HG02623 (cell line): ENCODE results near the gene ZNF804B.

Source experiments
- ATAC-seq: cut with Tn5 transposase; IDR thresholded peaks from one replicate; pipeline ENCODE4 v1.9.1; 2021; ENCODE audit warnings: moderate library complexity; ENCODE audit not compliant: unreplicated experiment

ZNF804B gene

DNA sequence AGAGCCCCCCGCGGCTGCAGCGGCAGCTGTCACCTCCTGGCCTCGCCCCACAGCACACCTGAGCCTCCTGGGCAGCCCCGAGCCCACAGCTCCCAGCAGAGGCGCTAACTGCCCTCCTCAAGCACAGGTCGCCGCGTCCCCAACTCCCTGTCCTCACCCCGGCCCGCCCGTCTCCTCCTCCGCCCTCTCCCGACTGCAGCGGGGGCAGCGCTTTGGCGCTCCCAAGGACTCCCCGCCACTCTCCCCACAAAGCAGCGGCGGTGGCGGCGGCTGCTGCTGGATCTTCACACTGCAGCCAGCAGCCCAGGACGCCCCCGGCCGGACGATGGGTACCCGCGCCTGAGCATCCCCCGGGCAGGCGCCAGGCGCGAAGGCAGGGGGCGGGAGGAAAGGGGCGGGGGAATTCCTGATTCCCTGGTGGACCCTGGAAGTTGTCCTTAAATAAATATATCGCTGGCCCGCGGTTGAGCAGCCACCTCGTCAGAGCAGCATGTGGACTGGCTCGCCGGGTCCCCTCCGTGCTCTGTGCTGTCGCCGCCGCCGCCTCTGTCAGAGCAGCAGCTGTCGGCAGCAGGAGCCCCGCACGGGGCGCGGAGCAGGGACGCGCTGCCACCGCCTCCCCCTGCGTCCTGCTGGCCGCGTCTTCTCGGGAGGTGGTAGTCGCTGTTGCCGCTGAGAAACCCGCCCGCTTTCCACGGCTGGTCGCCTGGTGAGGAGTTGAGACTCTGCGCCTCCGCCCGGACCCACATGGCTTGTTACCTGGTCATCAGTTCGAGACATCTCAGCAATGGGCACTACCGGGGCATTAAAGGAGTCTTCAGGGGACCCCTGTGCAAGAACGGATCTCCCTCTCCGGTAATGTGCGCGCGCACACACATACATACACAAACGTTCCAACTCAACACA, at the start of gene ZNF804B:
TSS of gene ZNF804B (plus strand) at position 471 of the 906 bp plus-strand sequence. CDS start at position 748, 277 bp downstream.
- ATAC-seq, result no peak

DNA sequence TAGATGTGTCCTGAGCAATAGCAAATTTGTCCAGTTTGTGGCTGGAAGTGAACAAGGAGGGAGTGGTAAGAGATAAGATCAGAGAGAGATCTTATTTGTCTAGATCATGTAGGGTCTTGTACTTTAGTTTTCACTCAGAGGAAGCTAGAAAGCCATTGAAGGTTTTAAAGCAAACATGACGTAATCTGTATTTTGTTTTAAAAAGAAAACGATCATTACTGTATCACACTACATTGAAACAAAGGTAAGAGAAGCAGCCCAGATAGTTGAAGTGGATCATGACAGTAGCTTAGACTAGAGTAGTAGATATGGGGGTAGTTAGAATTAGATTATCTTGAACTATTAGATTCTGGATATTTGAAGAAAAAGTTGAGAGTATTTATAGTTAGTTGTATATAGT, 23.6 kb upstream of the ZNF804B start:
- ATAC-seq, result no peak

DNA sequence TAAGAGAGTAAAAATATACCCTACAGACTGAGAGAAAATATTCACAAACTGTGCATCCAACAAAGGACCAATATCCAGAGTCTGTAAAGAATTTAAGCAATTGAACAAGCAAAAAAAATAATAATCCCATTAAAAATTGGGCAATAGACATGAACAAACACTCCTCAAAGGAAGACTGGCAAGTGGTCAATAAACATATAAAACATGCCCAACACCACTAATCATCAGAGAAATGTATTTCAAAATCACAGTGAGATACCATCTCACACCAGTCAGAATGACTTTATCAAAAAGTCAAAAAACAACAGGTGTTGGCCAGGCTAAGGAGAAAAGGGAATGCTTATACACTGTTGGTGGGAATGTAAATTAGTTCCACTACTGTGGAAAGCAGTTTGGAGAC, 21.9 kb upstream of the ZNF804B start:
- ATAC-seq, result no peak

DNA sequence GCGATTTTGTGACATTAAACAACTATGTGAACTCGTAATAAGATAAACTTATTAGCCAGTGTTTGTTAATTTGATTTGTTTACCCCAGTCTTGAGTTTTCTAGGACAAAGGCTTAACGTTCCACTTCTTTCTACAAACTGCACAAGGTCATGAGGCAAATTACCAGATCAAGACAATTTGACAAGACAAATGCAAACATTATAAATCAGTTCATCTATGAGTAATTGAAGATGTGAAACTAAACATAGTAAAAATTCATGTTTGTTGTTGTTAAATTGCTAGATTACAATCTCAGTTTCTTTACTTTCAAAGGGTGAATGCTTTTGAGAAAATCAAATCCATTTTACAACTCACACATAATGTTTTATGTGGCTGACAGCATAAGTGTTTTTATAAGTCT, 13.4 kb upstream of the ZNF804B start:
- ATAC-seq, result no peak

DNA sequence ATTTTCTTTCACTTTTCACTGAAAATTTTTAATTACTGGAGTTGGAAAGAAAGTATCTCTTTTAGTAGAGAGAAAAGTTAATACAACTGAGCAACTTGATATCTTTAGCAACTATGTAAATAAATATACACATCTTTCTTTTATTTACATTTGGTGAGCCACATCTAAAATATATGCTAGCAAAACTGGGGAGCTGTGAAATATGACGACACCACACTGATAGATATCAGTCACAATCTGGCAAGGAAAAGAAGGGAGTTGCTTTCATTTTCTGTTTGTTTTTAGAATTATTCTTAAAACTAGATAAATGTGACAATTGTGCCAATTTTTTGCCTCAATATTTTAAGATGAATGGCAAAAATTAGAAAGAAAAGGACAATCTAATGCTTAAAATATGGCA, 2.7 kb upstream of the ZNF804B start:
- ATAC-seq, result no peak

DNA sequence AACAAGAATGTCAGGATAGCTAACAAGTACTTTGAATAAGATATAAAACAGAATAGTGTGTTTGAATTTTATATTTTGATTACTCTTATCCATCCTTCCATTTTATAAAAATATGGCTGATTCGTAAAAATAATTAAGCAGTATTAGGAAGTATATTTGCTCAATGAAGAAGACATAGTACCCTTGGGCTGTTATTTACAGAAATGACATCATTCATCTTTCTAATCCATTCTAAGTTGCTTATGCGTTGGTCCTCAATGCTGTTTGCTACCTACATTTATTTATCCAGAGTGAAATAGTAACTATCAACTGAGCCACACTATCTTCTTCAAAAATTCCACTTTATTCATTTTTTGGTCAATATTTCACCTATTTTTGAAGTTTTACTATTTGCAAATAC, 2.1 kb upstream of the ZNF804B start:
- ATAC-seq, result no peak

DNA sequence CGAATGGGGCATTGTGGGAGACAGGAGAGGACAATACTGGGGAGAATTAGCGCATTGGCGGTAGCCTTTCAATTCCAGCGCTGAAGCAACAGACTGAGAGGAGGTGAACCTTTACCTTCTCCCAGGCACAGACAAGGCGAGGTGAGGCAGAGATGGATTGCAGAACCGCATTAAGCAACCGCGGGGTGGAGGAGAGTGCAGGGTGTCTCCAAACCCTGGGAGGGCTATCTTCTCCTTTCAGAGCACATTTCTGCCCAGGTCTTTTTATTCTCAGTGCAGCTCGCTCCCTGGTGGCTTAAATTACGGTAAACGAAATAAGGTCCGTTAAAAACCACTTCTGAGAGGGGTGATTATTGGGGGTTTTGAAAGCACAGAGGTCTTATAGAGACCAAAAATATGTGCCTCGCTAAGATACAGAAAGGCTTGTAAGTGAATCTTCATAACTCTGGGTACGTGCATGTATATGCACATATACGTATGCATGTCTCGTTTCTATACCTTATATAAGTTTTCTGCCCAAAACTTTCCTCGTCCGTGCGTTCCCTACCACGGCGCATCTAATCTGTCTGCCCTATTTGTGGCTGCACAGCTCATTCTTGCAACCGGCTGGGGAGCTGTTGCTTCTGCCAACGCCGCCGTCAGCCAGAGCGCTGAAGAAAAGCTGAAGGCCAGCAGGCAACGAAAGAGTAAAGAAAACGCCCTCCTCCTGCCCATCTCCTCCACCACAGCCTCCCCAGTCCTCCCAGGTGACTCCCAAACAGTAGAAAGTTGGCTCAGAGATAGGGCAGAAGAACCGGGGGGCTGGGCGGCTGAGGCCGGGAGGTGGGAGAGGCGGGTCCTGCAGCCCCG, 895 bp upstream of the ZNF804B start:
- ATAC-seq, result no peak

DNA sequence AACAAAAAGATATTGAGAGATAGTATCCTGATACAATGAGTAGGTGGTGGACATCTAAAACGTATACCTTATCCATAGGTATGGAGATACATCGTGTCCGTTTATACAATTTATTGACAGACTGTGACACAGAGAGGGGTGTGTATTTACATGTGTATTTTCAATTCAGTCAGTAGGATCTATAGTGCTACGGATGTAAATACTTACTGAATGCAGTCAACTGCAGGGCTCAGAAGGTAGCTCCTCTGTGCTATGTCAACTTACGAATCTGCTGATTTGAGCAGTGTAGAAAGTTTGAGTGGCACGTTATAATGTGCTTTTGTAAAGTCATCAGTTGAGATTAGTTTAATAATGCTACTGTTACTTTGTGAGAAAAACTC, 626 bp downstream of the ZNF804B start:
- no peak for ATAC-seq

DNA sequence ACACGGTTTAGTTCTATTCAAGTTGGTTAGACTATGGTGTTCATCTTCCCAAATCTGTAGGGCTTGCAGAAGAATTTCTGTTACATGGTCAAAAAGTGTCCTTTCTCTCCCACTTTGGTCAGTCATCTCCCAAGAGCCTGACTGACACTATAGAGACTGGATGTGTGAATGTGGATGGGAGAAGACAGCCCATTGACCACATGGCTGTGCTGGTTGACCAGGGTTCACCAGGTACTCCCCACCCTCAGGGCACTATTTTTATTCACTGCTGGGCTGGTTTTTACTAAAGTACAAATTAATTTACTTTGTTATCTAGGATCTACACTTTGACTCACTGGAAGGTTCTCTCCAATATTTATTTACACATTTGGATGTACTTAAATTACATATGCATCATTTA, 2.3 kb downstream of the ZNF804B start:
- no peak for ATAC-seq

DNA sequence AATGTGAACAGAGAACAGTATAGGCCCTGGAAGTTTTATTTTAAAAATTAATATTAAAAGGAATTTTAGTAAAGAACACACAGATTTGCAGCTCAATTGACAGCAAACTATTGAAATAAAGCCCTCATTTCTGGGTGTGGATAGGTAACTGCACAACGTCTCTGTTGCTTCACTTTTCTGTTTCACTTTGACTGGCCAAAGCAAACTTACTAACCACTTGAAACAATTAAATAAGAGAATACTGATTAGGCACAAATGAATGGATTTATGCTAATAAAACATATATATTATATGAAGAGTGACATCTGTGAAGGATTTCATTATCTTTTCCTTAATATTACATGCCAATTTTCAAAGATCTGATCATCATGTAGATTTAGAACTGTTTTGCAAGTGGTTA, 11.9 kb downstream of the ZNF804B start:
- peak; percentile 62 for ATAC-seq

DNA sequence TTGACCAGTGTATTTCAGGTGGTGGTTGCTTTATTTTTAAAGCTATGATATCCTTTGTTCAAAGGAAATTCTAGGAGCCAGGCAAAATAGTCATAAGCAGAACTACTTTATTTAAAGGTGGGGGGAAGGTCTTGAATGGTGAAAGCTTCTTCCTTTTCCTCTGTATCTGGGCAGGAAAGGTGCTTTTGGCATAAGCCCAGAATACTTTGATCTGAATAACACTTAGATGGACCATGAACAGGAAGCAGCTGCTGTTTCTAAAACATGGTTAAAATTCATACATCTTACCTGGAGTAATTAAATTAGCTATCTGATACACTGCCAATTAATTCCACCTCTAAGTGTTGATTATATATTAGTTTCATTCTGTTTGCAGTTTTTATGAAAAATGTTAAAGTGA, 13.3 kb downstream of the ZNF804B start:
- no peak for ATAC-seq

DNA sequence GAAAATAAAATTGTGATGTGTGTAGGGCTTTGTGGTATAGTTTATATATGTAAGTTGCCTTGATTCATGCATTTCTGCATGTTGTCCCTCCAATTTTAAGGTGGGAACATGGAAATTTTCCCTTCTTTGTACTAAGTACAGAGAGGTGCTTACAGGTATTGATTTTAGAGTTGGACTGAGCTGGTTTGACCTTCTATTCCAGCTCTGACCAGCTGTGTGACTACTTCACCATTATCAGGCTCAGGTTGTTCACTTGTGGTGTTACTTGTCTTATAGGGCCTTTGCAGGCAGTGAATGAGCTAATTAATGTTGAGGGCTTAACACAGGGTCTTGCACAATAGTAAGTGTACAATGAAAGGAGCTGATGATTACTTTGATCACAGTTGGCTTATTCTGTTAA, 16.3 kb downstream of the ZNF804B start:
- ATAC-seq, result no peak

DNA sequence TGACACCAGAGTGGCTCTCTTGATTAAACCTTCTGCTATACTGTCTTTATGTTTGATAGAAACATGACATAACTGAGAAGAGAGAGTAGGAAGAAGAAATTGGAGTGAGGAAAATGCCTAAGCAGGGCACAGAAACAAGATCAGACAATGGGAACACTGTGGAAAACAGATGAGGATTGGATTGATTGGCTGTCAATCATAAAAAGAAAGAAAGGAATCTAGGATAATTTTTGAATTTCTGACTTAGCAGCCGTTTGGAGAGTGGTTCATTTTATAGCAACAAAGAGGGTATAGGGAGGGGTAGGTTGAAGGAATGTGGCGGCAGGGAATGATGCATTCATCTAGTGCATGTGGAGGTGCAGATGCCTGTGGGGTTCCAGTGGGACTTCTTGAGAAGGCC, 28.3 kb downstream of the ZNF804B start:
- ATAC-seq, result no peak

DNA sequence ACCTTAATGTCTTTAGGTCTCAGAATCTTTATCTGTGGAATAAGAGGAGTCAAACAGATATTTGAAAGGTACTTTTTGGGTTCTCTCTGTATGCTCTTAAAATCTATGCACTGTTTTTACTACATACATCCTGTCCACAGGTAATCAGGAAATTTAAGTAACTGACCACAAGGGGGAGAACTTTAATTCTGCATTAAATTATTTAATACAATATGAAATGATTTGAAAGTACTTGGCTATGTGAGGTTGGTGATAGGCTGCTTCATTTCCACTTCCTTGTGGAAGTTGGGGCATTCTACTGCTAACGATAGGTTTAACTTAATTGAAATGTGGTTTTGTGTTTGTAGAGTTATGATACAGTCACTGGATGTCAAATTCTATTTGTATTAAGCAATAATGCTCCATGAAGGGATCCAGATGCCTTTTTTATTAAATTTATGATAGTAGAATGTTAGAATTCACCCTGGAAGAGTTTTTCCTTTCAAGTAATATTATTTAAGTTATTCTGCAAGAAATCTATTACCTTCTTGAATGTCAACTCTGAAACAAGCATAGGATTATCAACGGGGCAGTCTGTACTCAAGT, 30.1 kb downstream of the ZNF804B start:
- no peak for ATAC-seq

DNA sequence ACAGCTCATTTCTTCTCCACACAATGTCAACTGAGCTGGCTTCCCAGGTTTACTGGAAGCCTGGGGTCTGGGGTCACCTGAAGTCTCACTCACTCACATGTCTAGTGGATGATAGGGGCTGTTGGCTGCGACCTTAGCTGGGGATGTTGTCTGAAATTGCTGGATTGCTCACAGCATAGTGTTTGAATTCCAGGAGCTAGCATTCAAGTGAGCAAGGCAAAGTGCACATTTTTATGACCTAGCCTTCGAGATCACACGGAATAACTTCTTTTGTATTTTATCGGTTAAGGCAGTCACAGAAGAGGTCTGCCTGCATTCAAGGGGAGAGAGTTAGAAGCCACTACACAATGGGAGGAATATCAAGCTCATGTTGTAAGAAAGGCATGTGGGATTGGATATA, 32.4 kb downstream of the ZNF804B start:
- ATAC-seq, result no peak

DNA sequence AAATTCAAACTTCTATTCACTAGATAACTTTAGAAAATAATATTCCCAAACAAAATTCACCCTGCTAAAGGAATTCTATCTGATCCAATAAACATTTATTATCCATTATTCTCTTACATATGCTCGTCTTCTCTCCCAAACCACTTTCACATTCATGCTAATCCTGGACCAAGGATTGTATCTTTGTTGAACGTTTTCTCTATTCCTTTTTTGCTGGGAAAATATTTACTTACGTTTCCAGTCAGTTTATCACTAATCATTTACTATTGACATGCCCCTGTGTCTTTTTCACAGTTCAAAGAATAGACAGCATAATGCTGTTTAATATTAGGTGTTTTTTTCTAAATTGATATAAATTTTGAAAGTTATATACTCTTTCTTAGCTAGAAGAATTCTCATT, 32.9 kb downstream of the ZNF804B start:
- no peak for ATAC-seq

DNA sequence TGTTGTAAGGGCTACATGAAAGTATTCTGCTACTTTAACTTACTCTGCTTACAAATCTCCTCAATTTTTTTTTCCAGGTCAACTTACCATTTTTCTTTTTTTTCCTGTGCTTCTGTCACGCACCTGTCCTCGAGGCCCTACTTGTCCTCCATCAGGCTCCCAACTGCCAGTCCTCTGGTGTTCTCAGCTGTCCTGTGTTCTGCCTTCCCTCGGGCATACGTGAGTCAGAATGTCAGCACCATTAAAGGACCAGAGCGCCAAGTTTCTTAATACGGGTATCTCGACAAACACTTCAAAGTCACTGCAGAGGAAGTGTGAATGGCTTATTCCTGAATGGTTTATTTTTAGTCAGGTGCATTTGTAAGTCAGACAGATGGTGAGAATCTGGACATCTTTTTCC, 36.1 kb downstream of the ZNF804B start, which contains the start of gene TEX47:
TSS of gene TEX47 (minus strand) at position 185 of the 400 bp plus-strand sequence. CDS start 795 bp downstream, outside the sequence.
- no peak for ATAC-seq

DNA sequence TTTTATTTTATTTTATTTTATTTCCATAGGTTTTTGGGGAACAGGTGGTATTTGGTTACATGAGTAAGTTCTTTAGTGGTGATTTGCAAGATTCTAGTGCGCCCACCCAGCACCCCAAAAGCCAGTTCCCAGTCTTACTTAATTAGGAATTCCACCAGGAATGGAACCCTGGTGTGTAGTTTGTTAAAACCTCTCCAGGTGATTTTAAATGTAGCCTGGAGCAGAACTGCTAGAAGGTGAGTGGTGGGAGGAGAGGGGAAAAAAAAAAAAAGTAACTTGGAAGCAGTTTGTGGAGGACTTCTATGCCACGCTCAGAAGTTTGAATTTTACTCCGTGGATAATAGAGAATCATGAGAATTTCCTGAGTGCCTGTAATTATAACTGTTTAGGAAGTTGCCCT, 41.5 kb downstream of the ZNF804B start:
- ATAC-seq, result no peak

DNA sequence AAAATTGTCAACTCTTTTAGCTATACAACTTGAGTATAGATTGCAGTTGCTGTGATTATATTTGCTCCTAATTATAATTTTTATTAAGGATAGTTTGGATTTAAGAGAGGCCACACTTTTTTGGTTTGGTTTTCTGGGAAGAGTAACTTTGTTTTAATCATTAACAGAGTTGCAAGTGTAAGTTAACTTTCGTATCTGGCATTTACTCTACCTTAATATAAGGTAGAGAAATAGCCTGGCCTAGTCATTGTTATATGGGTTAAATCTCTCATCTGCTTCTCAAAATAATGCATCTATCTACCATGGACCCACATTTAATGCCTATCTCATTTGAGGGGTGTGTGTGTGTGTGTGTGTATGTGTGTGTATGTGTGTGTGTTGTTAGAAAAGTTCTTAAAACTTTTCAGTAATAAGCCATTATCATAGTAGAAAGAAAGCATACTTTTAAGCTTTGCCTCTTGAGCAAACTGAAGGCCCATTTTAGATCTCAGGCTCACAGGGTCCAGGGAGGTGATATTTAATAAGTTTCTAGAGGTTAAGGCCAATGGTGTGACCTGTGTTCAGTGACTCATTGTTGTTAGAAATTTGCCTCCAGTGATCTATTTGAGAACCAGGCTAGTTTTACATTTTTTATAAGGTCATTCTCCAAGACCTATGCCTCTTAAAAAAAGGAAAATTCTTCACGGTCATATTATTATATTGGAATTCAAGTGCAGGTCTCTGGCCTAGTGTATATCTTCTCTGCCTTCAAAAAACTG, 47.0 kb downstream of the ZNF804B start:
- ATAC-seq, result no peak

DNA sequence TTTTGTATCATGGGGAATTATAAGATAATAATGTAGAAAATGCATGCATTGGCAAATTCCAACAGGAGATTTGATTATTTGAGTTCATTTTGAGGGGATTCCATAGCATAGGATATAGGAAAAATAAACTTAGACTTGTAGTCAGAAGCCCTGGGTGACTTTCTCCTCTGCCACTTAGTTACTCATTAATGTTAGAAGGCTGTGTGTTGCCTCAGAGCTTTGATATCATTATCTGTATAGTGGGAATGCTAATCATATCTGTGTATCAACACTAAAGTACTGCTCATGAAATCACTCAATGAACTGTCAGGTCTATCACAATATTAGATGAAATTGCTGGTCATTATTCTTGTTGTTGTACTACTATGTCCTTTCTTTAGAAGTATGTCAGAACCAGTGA, 59.1 kb downstream of the ZNF804B start:
- ATAC-seq, result no peak

DNA sequence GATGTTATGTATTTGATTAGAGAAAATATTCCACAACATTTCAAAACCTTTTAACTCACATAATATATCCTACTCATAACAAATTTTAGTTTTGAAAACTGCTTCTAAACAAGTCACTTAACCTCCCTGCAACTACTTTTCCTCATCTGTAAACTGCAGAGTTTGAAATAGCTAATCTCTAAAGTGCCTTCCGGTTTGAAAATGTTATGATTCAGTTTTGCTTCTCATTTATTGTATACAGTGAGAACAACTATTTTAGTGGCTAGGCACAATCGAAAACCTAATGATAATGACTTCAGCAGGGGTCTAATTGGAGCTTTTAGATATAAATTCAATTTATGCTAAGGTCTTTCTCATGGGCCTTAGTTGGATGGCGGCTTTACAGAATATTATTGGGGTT, 66.7 kb downstream of the ZNF804B start:
- ATAC-seq, result no peak
